Tibial nerve (tissue), 4 donors: ENCODE measurements around the gene ARID5A. TPM values are rescaled to one million over a fixed set of nuclear protein-coding genes. Genes with fewer than 3 reads are reported as not detected.

Source experiments
- DNase-seq, 2 donors: peaks; one replicate each; pipeline ENCODE4 v3.0.0-alpha.2; 2019; ENCODE audit warnings: low spot score in 2 of 2
- H3K27ac ChIP-seq, 4 donors: fragments of 200-600 bp; sonication (generic) in 3 of 4; one replicate each; pipeline ENCODE4 v1.5.1; 2017 to 2019; ENCODE audit warnings: mild to moderate bottlenecking in 1 of 4
- H3K27me3 ChIP-seq, 2 donors: fragments of 200-600 bp; sonication (generic) in 1 of 2; one replicate each; pipeline versions ENCODE4 v1.5.1 to v1.6.0; 2017 to 2019
- H3K36me3 ChIP-seq, 3 donors: fragments of 200-600 bp; sonication (generic); one replicate each; pipeline ENCODE4 v1.5.1; 2018 to 2019
- H3K4me1 ChIP-seq, 4 donors: fragments of 200-600 bp; sonication (generic) in 3 of 4; one replicate each; pipeline ENCODE4 v1.5.1; 2017 to 2019
- H3K4me3 ChIP-seq, 4 donors: fragments of 200-600 bp; sonication (generic) in 3 of 4; one replicate each; pipeline ENCODE4 v1.5.1; 2017 to 2019; ENCODE audit warnings: mild to moderate bottlenecking in 1 of 4, moderate library complexity in 1 of 4
- H3K9me3 ChIP-seq, 4 donors: fragments of 200-600 bp; sonication (generic) in 3 of 4; one replicate each; pipeline ENCODE4 v1.5.1; 2017 to 2019
- CTCF ChIP-seq, 5 experiments: fragments of 200-600 bp in 3 of 5; fragments of 450-650 bp in 2 of 5; sonication (generic) in 3 of 5; IDR thresholded peaks; one replicate each; pipeline ENCODE4 v1.5.1; 2016 to 2019; ENCODE audit warnings: antibody characterized with exemption in 5 of 5, mild to moderate bottlenecking in 3 of 5, moderate library complexity in 2 of 5
- EP300 ChIP-seq, 2 donors: sonication (generic); formaldehyde crosslinking; IDR thresholded peaks; one replicate each; pipeline ENCODE4 v1.6.1; 2017; ENCODE audit warnings: antibody characterized with exemption in 2 of 2, mild to moderate bottlenecking in 1 of 2
- POLR2A ChIP-seq, 2 donors: fragments of 450-650 bp; IDR thresholded peaks; one replicate each; pipeline ENCODE4 v1.6.1; 2017; ENCODE audit warnings: antibody characterized with exemption in 2 of 2, mild to moderate bottlenecking in 2 of 2, moderate library complexity in 2 of 2
- WGBS, 2 donors: methylation state at CpG; one replicate each; pipeline ENCODE4 v1.1.5; 2018; 5-methylcytosine and 5-hydroxymethylcytosine counted together
- total RNA-seq, 4 donors: library from RNA; depleted of rRNA; stranded (reverse); fragments of >200 nt; gene quantifications; one replicate each; pipeline ENCODE4 v1.1.0, GENCODE V29; 2016

ARID5A gene
- total RNA-seq, 4 donors from 2014 or later = 23.8 to 56.4 (median 40.3) TPM

DNA sequence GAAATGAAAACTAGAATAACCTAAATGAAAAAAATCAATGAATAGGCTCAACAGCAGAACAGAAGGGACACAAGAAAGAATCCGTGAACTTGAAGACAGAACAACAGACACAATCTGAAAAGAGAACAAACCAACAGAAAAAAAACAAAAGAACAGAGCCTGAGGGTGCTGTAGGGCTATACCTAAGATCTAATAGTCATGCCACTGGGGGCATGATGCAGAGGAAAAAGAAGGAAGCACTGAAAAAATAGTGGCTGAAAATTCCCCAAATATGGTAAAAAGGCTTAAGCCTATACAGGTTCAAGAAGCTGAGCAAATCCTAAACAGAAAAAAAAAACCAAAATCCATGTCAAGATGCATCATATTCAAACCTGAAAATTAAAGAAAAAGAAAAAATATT is 51.3 kb downstream of the ARID5A start:
- no peaks in the 10 kb centered on the region for H3K4me1 ChIP-seq
- H3K27me3 ChIP-seq = no peaks in the 10 kb centered on the region
- peaks cover 0 to 64% (median 8%) of the 10 kb centered on the region in 3 donors for H3K36me3 ChIP-seq
- DNase-seq = no peak
- H3K27ac ChIP-seq = no peak overlapping the region
- TF ChIP-seq EP300 (IDR thresholded peaks at IDR 0.05) (no peak), POLR2A (IDR thresholded peaks at IDR 0.05) (no peak), CTCF (IDR thresholded peaks at IDR 0.05) (no peak)
- H3K4me3 ChIP-seq = no peak overlapping the region
- 88 to 96% methylated on average over 1 of the region's 1 CpG for WGBS, 2 donors
- H3K9me3 ChIP-seq = no peaks in the 10 kb centered on the region

- H3K4me3 ChIP-seq = no peak overlapping the region
Observed at GRCh38 chr2:96591054-96591453, 54.5 kb downstream of the ARID5A start.

DNA sequence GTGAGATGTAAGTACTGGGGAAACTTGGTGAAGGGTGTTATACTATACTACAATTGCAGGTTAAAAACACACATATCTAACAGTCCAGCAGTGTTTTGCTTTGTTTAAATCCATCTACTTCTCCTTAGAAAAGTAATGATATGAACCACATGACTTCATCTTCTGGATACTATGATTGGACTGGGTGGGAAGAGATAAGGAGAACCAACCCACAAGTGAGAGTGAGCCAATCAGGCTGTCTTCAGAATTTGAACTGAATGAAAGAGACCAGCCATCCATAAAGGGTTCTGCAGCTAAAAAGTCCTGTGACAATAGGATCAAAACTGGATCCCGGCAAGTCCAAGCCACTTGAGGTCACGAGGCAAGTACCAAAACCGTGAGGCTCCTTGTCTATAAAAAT is 54.9 kb downstream of the ARID5A start:
- H3K9me3 ChIP-seq = no peaks in the 10 kb centered on the region
- WGBS, 2 donors = 95 to 96% methylated on average over 3 of the region's 3 CpGs
- no peak overlapping the region for H3K27ac ChIP-seq
- peaks cover 8 to 74% (median 35%) of the 10 kb centered on the region in 3 donors for H3K36me3 ChIP-seq
- H3K4me3 ChIP-seq = no peak overlapping the region
- H3K4me1 ChIP-seq = no peaks in the 10 kb centered on the region
- no peaks in the 10 kb centered on the region for H3K27me3 ChIP-seq
- DNase-seq = no peak
- TF ChIP-seq POLR2A (IDR thresholded peaks at IDR 0.05) = no peak
- TF ChIP-seq CTCF (IDR thresholded peaks at IDR 0.05) = no peak
- TF ChIP-seq EP300 (IDR thresholded peaks at IDR 0.05) = no peak

More at GRCh38 chr2:96591054-96591453, 54.5 kb downstream of the ARID5A start:
- no peaks in the 10 kb centered on the region for H3K9me3 ChIP-seq
- no peaks in the 10 kb centered on the region for H3K27me3 ChIP-seq
- DNase-seq = no peak
- H3K36me3 ChIP-seq = peaks cover 8 to 73% (median 35%) of the 10 kb centered on the region in 3 donors
- 83 to 88% methylated on average over 2 of the region's 2 CpGs for WGBS, 2 donors
- TF ChIP-seq POLR2A (IDR thresholded peaks at IDR 0.05) (no peak), CTCF (IDR thresholded peaks at IDR 0.05) (no peak), EP300 (IDR thresholded peaks at IDR 0.05) (no peak)
- H3K4me1 ChIP-seq = no peaks in the 10 kb centered on the region
- H3K27ac ChIP-seq = no peak overlapping the region

GRCh38 chr2:96594282-96594681 is 57.7 kb downstream of the ARID5A start:
- 75 to 89% methylated on average over 3 of the region's 3 CpGs for WGBS, 2 donors
- DNase-seq = no peak
- peaks cover 0 to 9% (median 0%) of the 10 kb centered on the region in 4 donors for H3K4me1 ChIP-seq
- no peak overlapping the region for H3K4me3 ChIP-seq
- no peaks in the 10 kb centered on the region for H3K27me3 ChIP-seq
- H3K27ac ChIP-seq = no peak overlapping the region
- H3K9me3 ChIP-seq = no peaks in the 10 kb centered on the region
- H3K36me3 ChIP-seq = peaks cover 8 to 84% (median 35%) of the 10 kb centered on the region in 3 donors
- TF ChIP-seq EP300 (IDR thresholded peaks at IDR 0.05) (no peak), POLR2A (IDR thresholded peaks at IDR 0.05) (no peak), CTCF (IDR thresholded peaks at IDR 0.05) (no peak)

GRCh38 chr2:96594691-96595152 is 58.2 kb downstream of the ARID5A start:
- no peaks in the 10 kb centered on the region for H3K27me3 ChIP-seq
- no peak for DNase-seq
- no peak overlapping the region for H3K27ac ChIP-seq
- 93 to 96% methylated on average over 5 of the region's 5 CpGs for WGBS, 2 donors
- H3K9me3 ChIP-seq = no peaks in the 10 kb centered on the region
- no peak overlapping the region for H3K4me3 ChIP-seq
- TF ChIP-seq CTCF (IDR thresholded peaks at IDR 0.05) (no peak), EP300 (IDR thresholded peaks at IDR 0.05) (no peak), POLR2A (IDR thresholded peaks at IDR 0.05) (no peak)
- peaks cover 0 to 9% (median 0%) of the 10 kb centered on the region in 4 donors for H3K4me1 ChIP-seq
- peaks cover 8 to 85% (median 35%) of the 10 kb centered on the region in 3 donors for H3K36me3 ChIP-seq
